Mesendoderm (in vitro differentiated cells): Measurements from ENCODE around the gene PBRM1.
"Not testable (repeated sequence)": the region's sequence is repeated elsewhere in the genome, so short reads cannot be mapped to it uniquely, and the experiment has no call there.

ENCODE experiments used
- DNase-seq: peaks from one replicate; pipeline ENCODE4 v3.0.0; 2013
- H2AK5ac ChIP-seq: 2 replicates; pipeline ENCODE4 v1.6.1; 2013; ENCODE audit warnings: low read length, inconsistent platforms
- H2BK120ac ChIP-seq: 2 replicates; pipeline ENCODE4 v1.6.1; 2013; ENCODE audit warnings: low read depth, mild to moderate bottlenecking, low read length, moderate library complexity, mixed read lengths
- H2BK15ac ChIP-seq: replicated peaks from 2 replicates; pipeline ENCODE4 v1.6.1; 2013; ENCODE audit warnings: low read depth, mild to moderate bottlenecking, moderate library complexity
- H2BK5ac ChIP-seq: 2 replicates; pipeline ENCODE4 v1.6.1; 2013; ENCODE audit warnings: low read length, inconsistent platforms
- H3K18ac ChIP-seq: 2 replicates; pipeline ENCODE4 v1.6.1; 2013; ENCODE audit warnings: mild to moderate bottlenecking, low read length, mixed read lengths
- H3K23ac ChIP-seq: one replicate; pipeline ENCODE4 v1.6.1; 2013; ENCODE audit warnings: low read length
- H3K27ac ChIP-seq: 2 replicates; pipeline ENCODE4 v1.5.1; 2013; ENCODE audit warnings: low read depth, mild to moderate bottlenecking, inconsistent platforms, low read length, moderate library complexity
- H3K27me3 ChIP-seq: 2 replicates; pipeline ENCODE4 v1.6.1; 2013; ENCODE audit warnings: low read length, control low read depth, mild to moderate bottlenecking, inconsistent platforms; ENCODE audit not compliant: insufficient read depth, poor library complexity
- H3K36me3 ChIP-seq: 2 replicates; pipeline ENCODE4 v1.6.1; 2013; ENCODE audit warnings: low read length, inconsistent platforms; ENCODE audit not compliant: control insufficient read depth, insufficient read depth
- H3K4ac ChIP-seq: one replicate; pipeline ENCODE4 v1.6.1; 2013; ENCODE audit warnings: low read depth, mild to moderate bottlenecking, low read length, moderate library complexity
- H3K4me1 ChIP-seq: 2 replicates; pipeline ENCODE4 v1.6.1; 2013; ENCODE audit warnings: low read depth, low read length, inconsistent platforms; ENCODE audit not compliant: control insufficient read depth
- H3K4me2 ChIP-seq: 2 replicates; pipeline ENCODE4 v1.6.1; 2013; ENCODE audit warnings: low read length
- H3K4me3 ChIP-seq: 2 replicates; pipeline ENCODE4 v1.5.1; 2013; ENCODE audit warnings: mild to moderate bottlenecking, low read length
- H3K56ac ChIP-seq: one replicate; pipeline ENCODE4 v1.6.1; 2013; ENCODE audit warnings: low read length
- H3K79me1 ChIP-seq: 2 replicates; pipeline ENCODE4 v1.6.1; 2013; ENCODE audit warnings: low read length, inconsistent platforms
- H3K79me2 ChIP-seq: 2 replicates; pipeline ENCODE4 v1.6.1; 2013; ENCODE audit warnings: mild to moderate bottlenecking, low read length; ENCODE audit not compliant: control insufficient read depth, insufficient read depth
- H3K9ac ChIP-seq: 2 replicates; pipeline ENCODE4 v1.6.1; 2013; ENCODE audit warnings: low read length, inconsistent platforms
- H4K5ac ChIP-seq: one replicate; pipeline ENCODE4 v1.6.1; 2013; ENCODE audit warnings: low read length
- H4K8ac ChIP-seq: one replicate; pipeline ENCODE4 v1.6.1; 2013; ENCODE audit warnings: low read depth, mild to moderate bottlenecking, control low read depth, low read length, moderate library complexity
- WGBS: extraction: QIAGEN DNeasy Blood & Tissue Kit; methylation state at CpG from one replicate; pipeline ENCODE4 v1.1.7; 2013; ENCODE audit warnings: low lambda C conversion rate, missing lambda C conversion rate; ENCODE audit not compliant: insufficient coverage; ENCODE audit errors: extremely low coverage; 5-methylcytosine and 5-hydroxymethylcytosine counted together

The PBRM1 gene

GRCh38 chr3:52527039-52527731, 158.5 kb downstream of the PBRM1 start:
- H3K4me3 ChIP-seq, result no peak overlapping the region
- peaks cover 3% of the 10 kb centered on the region for H3K4me1 ChIP-seq
- no peak overlapping the region for H3K4ac ChIP-seq
- no peak overlapping the region for H3K23ac ChIP-seq
- H2BK5ac ChIP-seq, result no peak overlapping the region
- no CpG with 5 or more reads among the region's 14 CpGs for WGBS
- H3K4me2 ChIP-seq, result no peak overlapping the region
- no peak overlapping the region for H3K27ac ChIP-seq
- no peak for DNase-seq
- no peak overlapping the region for H3K9ac ChIP-seq
- H2BK15ac ChIP-seq, result no peak overlapping the region
- H3K36me3 ChIP-seq, result peaks cover 25% of the 10 kb centered on the region
- H2AK5ac ChIP-seq, result no peak overlapping the region
- H3K79me1 ChIP-seq, result peaks cover 25% of the 10 kb centered on the region
- peaks cover 20% of the 10 kb centered on the region for H3K79me2 ChIP-seq
- no peak overlapping the region for H4K8ac ChIP-seq
- no peak overlapping the region for H2BK120ac ChIP-seq
- H3K56ac ChIP-seq, result no peak overlapping the region
- H4K5ac ChIP-seq, result no peak overlapping the region
- no peaks in the 10 kb centered on the region for H3K27me3 ChIP-seq
- H3K18ac ChIP-seq, result no peak overlapping the region

- not testable (repeated sequence) for H3K4ac ChIP-seq, H2AK5ac ChIP-seq, H3K27ac ChIP-seq, H3K27me3 ChIP-seq, H2BK5ac ChIP-seq, H3K56ac ChIP-seq, H3K4me3 ChIP-seq, H2BK120ac ChIP-seq, H3K23ac ChIP-seq, H3K4me1 ChIP-seq, H3K18ac ChIP-seq, H4K8ac ChIP-seq, H3K4me2 ChIP-seq, H3K9ac ChIP-seq, H2BK15ac ChIP-seq, DNase-seq, H4K5ac ChIP-seq
- peaks cover 14% of the 10 kb centered on the region for H3K79me2 ChIP-seq
- whole genome bisulfite sequencing, result no CpG with 5 or more reads among the region's 5 CpGs
- H3K79me1 ChIP-seq, result peaks cover 21% of the 10 kb centered on the region
- peaks cover 25% of the 10 kb centered on the region for H3K36me3 ChIP-seq
These were observed 159.1 kb downstream of the PBRM1 start for GRCh38 chr3:52526671-52527038.

GRCh38 chr3:52525680-52526561, 159.8 kb downstream of the PBRM1 start:
- H2AK5ac ChIP-seq, result no peak overlapping the region
- no peak overlapping the region for H3K18ac ChIP-seq
- no peak for DNase-seq
- H3K4me2 ChIP-seq, result no peak overlapping the region
- H3K79me2 ChIP-seq, result peaks cover 8% of the 10 kb centered on the region
- H3K27me3 ChIP-seq, result no peaks in the 10 kb centered on the region
- H3K9ac ChIP-seq, result no peak overlapping the region
- no peak overlapping the region for H4K8ac ChIP-seq
- no CpG with 5 or more reads among the region's 9 CpGs for WGBS
- H2BK15ac ChIP-seq, result no peak overlapping the region
- H3K36me3 ChIP-seq, result peaks cover 25% of the 10 kb centered on the region
- no peak overlapping the region for H2BK5ac ChIP-seq
- no peak overlapping the region for H3K56ac ChIP-seq
- no peak overlapping the region for H3K4ac ChIP-seq
- H3K23ac ChIP-seq, result no peak overlapping the region
- H3K4me3 ChIP-seq, result no peak overlapping the region
- no peak overlapping the region for H2BK120ac ChIP-seq
- H4K5ac ChIP-seq, result no peak overlapping the region
- no peak overlapping the region for H3K27ac ChIP-seq
- H3K4me1 ChIP-seq, result no peaks in the 10 kb centered on the region
- peaks cover 16% of the 10 kb centered on the region for H3K79me1 ChIP-seq

GRCh38 chr3:52524752-52525679, 160.7 kb downstream of the PBRM1 start:
- Histone ChIP-seq H3K4me1 (no peaks in the 10 kb centered on the region), H3K4ac (no peak overlapping the region), H3K56ac (no peak overlapping the region), H4K5ac (no peak overlapping the region), H3K79me1 (peaks cover 9% of the 10 kb centered on the region), H2AK5ac (no peak overlapping the region), H2BK120ac (no peak overlapping the region), H3K4me3 (no peak overlapping the region), H3K79me2 (peaks cover 2% of the 10 kb centered on the region), H3K27ac (no peak overlapping the region), H4K8ac (no peak overlapping the region), H3K4me2 (no peak overlapping the region), H3K23ac (no peak overlapping the region), H3K27me3 (no peaks in the 10 kb centered on the region), H3K36me3 (peaks cover 25% of the 10 kb centered on the region), H2BK15ac (no peak overlapping the region), H3K9ac (no peak overlapping the region), H2BK5ac (no peak overlapping the region), H3K18ac (no peak overlapping the region)
- WGBS, result no CpG with 5 or more reads among the region's 34 CpGs
- DNase-seq, result no peak

GRCh38 chr3:52524258-52524751, 161.4 kb downstream of the PBRM1 start:
- H3K27me3 ChIP-seq, result no peaks in the 10 kb centered on the region
- H2BK120ac ChIP-seq, result no peak overlapping the region
- no CpG with 5 or more reads among the region's 18 CpGs for WGBS
- no peak overlapping the region for H3K4me2 ChIP-seq
- H3K27ac ChIP-seq, result no peak overlapping the region
- no peaks in the 10 kb centered on the region for H3K4me1 ChIP-seq
- no peak overlapping the region for H4K5ac ChIP-seq
- DNase-seq, result no peak
- H4K8ac ChIP-seq, result no peak overlapping the region
- H3K4me3 ChIP-seq, result no peak overlapping the region
- H3K36me3 ChIP-seq, result peaks cover 25% of the 10 kb centered on the region
- H3K9ac ChIP-seq, result no peak overlapping the region
- peaks cover 3% of the 10 kb centered on the region for H3K79me1 ChIP-seq
- H2AK5ac ChIP-seq, result no peak overlapping the region
- no peak overlapping the region for H2BK5ac ChIP-seq
- no peak overlapping the region for H2BK15ac ChIP-seq
- H3K56ac ChIP-seq, result no peak overlapping the region
- H3K79me2 ChIP-seq, result no peaks in the 10 kb centered on the region
- H3K23ac ChIP-seq, result no peak overlapping the region
- H3K18ac ChIP-seq, result no peak overlapping the region
- H3K4ac ChIP-seq, result no peak overlapping the region
